Parathyroid adenoma (tissue), 2 donors: Measurements from ENCODE around the gene METTL26.

ENCODE experiments used
- H2AFZ ChIP-seq: fragments of 300-600 bp; sonication (generic); one replicate; pipeline ENCODE4 v1.7.0; 2017; ENCODE audit warnings: antibody characterized with exemption, mild to moderate bottlenecking
- H3K27ac ChIP-seq: fragments of 300-600 bp; sonication (generic); one replicate; pipeline ENCODE4 v1.7.0; 2017
- H3K27me3 ChIP-seq: fragments of 300-600 bp; sonication (generic); one replicate; pipeline ENCODE4 v1.7.0; 2017; ENCODE audit warnings: low read length; ENCODE audit not compliant: control insufficient read depth, insufficient read depth
- H3K36me3 ChIP-seq: fragments of 300-600 bp; sonication (generic); one replicate; pipeline ENCODE4 v1.7.0; 2017; ENCODE audit warnings: low read length; ENCODE audit not compliant: control insufficient read depth, insufficient read depth
- H3K4me1 ChIP-seq: fragments of 300-600 bp; sonication (generic); one replicate; pipeline ENCODE4 v1.7.0; 2017; ENCODE audit warnings: control low read depth
- H3K4me2 ChIP-seq: fragments of 300-600 bp; sonication (generic); one replicate; pipeline ENCODE4 v1.7.0; 2017; ENCODE audit warnings: low read length
- H3K4me3 ChIP-seq: fragments of 300-600 bp; sonication (generic); one replicate; pipeline ENCODE4 v1.7.0; 2017; ENCODE audit warnings: low read depth, low read length
- H3K79me2 ChIP-seq: fragments of 300-600 bp; sonication (generic); one replicate; pipeline ENCODE4 v1.7.0; 2017; ENCODE audit warnings: control low read depth
- H3K9ac ChIP-seq: fragments of 300-600 bp; sonication (generic); one replicate; pipeline ENCODE4 v1.7.0; 2017; ENCODE audit warnings: mild to moderate bottlenecking
- H3K9me3 ChIP-seq: fragments of 300-600 bp; sonication (generic); one replicate; pipeline ENCODE4 v1.7.0; 2017; ENCODE audit warnings: low read length; ENCODE audit not compliant: control insufficient read depth
- TF ChIP-seq, protein P1 (sequence below): fragments of 300-600 bp; sonication (generic); IDR thresholded peaks from one replicate; pipeline ENCODE4 v1.7.0; 2017; ENCODE audit warnings: antibody characterized with exemption, mild to moderate bottlenecking
- donor health status: primary hyperparathyroidism.

The METTL26 gene

DNA sequence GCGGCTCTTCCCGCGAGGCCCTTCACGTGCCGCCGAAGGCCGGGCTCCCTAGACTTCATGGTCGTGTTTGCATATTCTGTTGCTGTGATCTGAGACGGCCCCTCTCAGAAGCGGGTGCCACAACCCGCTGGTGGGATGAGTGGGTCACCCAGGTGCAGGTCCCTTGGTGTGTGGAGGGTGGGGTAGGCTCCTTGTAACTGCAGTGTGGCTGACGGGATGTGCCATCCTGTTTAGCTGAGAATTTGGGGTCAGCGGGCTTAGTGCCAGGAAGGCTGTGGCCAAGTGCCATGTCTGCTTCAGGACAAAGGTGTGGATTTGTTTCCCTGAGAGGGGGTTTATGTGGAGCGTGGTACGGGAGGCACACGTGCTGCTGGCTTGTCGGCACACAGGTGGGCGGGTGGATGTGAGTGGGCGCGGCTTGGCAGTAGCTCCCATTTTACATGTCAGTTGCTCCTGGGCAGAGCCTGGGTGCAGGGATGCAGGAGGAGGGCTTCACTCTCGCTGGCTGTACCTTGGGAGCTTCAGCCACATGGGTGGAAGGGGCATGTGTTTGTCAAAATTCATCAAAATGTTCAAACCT lies 14.5 kb downstream of the METTL26 start:
- Histone ChIP-seq H3K9ac (no peak overlapping the region), H3K79me2 (peaks cover 3% of the 10 kb centered on the region), H3K27me3 (no peaks in the 10 kb centered on the region), H3K4me2 (no peak overlapping the region), H3K4me1 (peaks cover 7% of the 10 kb centered on the region), H3K27ac (no peak overlapping the region), H3K36me3 (no peaks in the 10 kb centered on the region), H3K9me3 (no peaks in the 10 kb centered on the region), H3K4me3 (no peak overlapping the region), H2AFZ (no peak overlapping the region)
- TF ChIP-seq, protein P1, sequence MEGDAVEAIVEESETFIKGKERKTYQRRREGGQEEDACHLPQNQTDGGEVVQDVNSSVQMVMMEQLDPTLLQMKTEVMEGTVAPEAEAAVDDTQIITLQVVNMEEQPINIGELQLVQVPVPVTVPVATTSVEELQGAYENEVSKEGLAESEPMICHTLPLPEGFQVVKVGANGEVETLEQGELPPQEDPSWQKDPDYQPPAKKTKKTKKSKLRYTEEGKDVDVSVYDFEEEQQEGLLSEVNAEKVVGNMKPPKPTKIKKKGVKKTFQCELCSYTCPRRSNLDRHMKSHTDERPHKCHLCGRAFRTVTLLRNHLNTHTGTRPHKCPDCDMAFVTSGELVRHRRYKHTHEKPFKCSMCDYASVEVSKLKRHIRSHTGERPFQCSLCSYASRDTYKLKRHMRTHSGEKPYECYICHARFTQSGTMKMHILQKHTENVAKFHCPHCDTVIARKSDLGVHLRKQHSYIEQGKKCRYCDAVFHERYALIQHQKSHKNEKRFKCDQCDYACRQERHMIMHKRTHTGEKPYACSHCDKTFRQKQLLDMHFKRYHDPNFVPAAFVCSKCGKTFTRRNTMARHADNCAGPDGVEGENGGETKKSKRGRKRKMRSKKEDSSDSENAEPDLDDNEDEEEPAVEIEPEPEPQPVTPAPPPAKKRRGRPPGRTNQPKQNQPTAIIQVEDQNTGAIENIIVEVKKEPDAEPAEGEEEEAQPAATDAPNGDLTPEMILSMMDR = no peak

DNA sequence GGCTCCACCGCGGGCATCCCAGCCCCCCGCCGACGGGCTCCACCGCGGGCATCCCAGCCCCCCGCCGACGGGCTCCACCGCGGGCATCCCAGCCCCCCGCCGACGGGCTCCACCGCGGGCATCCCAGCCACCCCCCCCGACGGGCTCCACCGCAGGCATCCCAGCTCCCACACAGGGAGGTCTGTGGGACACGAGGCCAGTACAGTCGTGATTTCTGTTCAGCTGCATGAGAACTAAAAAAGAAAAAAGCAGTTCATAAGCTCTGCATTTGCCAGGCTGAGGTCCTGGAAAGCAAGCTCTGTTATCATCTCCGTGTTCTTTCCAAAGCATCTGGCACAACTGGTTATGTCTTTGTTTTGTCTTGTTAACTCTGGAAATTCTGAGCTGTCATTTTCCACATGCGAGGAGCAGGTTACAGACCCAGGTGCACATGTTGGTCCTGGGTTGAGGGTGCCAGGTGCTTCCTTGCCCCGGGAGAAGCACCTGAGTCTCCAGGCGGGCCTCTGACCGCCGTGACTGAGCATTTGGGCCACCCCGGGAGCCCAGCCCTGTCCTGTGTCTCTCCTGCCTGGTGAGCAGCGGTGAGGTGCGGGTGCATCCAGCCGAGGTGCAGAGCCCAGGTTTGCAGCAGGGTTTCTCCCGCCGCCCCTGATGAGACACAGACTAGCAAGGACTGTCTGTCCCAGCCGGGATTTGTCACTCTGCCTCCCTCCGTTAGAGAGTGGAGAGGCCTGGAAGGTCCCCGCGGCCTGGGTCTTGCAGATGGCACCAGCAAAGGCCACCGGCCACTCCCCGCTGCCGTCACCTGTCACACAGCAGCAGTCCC lies 15.2 kb downstream of the METTL26 start:
- Histone ChIP-seq H3K27ac (no peak overlapping the region), H3K27me3 (no peaks in the 10 kb centered on the region), H3K4me3 (no peak overlapping the region), H2AFZ (no peak overlapping the region), H3K9ac (no peak overlapping the region), H3K36me3 (no peaks in the 10 kb centered on the region), H3K9me3 (no peaks in the 10 kb centered on the region), H3K4me1 (peaks cover 7% of the 10 kb centered on the region), H3K79me2 (peaks cover 3% of the 10 kb centered on the region), H3K4me2 (no peak overlapping the region)
- TF ChIP-seq, protein P1 = no peak

DNA sequence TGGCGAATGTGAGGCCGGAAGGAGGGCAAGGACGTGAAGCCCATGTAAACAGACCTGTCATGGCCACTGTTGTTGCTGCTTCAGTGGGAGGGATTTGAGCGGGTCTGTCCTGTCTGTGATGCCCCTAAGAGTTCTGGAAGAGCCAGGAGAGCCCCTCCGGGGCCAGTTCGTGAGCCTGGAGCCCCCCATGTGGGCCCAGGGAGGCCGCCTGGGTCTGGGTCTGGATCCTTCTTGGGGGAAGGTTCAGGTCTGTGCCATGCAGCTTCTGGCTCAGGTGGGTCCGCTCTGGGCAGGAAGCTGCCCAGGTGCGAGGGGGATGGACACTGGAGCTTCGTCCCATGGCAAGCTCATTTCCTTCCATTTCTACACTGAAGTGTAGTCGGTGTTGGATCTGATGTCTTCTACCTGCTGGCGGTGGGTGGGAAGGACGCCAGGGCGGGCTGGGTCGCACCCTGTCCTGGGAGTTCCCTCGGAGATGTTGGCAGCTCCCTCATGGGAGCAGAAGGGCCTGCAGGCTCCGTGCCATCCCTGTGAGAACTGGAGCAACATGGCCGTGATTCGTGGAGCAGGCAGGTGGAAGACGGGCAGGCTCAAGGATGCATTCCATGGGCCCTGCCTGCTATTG lies 16.5 kb downstream of the METTL26 start:
- Histone ChIP-seq H3K9ac (no peak overlapping the region), H3K36me3 (no peaks in the 10 kb centered on the region), H3K9me3 (no peaks in the 10 kb centered on the region), H3K4me1 (peaks cover 7% of the 10 kb centered on the region), H3K4me3 (no peak overlapping the region), H3K79me2 (peaks cover 8% of the 10 kb centered on the region), H2AFZ (no peak overlapping the region), H3K27ac (no peak overlapping the region), H3K27me3 (no peaks in the 10 kb centered on the region), H3K4me2 (no peak overlapping the region)
- TF ChIP-seq, protein P1 = no peak

DNA sequence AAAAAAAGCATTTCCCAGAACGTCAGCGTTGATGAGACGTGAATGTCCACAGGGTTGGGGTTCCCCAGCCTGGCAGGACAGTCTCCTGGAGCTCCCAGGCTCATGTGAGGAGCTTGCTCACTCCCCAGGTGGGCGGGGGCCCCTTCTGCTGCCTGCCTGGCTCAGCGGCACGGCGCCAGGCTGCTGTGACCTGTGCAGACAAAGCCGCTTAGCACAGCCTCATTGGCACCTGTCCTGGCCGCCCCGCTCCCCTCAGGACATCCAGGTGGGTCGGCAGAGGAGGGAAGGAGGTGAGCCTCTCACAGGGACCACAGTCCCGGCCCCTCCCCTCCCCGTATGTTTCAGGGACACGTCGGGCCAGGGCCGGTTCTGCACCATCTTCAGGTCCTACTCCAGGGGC lies 18.2 kb downstream of the METTL26 start:
- no peak overlapping the region for H3K4me3 ChIP-seq
- H3K27ac ChIP-seq = no peak overlapping the region
- TF ChIP-seq, protein P1 = no peak
- no peaks in the 10 kb centered on the region for H3K27me3 ChIP-seq
- no peak overlapping the region for H2AFZ ChIP-seq
- peaks cover 7% of the 10 kb centered on the region for H3K4me1 ChIP-seq
- no peak overlapping the region for H3K4me2 ChIP-seq
- H3K79me2 ChIP-seq = peaks cover 11% of the 10 kb centered on the region
- H3K36me3 ChIP-seq = no peaks in the 10 kb centered on the region
- H3K9me3 ChIP-seq = no peaks in the 10 kb centered on the region
- no peak overlapping the region for H3K9ac ChIP-seq
